GM18505 (cell line): ENCODE data around the gene CCDC33.

ENCODE experiments used
- ATAC-seq: cut with Tn5 transposase; IDR thresholded peaks from one replicate; pipeline ENCODE4 v1.9.1; 2021; ENCODE audit not compliant: unreplicated experiment
- POLR2A ChIP-seq: IDR thresholded peaks from 4 replicates; pipeline ENCODE4 v1.6.1; 2011; ENCODE audit warnings: borderline replicate concordance; ENCODE audit not compliant: insufficient read depth, insufficient read length; ENCODE audit errors: extremely low read depth

CCDC33 gene

DNA sequence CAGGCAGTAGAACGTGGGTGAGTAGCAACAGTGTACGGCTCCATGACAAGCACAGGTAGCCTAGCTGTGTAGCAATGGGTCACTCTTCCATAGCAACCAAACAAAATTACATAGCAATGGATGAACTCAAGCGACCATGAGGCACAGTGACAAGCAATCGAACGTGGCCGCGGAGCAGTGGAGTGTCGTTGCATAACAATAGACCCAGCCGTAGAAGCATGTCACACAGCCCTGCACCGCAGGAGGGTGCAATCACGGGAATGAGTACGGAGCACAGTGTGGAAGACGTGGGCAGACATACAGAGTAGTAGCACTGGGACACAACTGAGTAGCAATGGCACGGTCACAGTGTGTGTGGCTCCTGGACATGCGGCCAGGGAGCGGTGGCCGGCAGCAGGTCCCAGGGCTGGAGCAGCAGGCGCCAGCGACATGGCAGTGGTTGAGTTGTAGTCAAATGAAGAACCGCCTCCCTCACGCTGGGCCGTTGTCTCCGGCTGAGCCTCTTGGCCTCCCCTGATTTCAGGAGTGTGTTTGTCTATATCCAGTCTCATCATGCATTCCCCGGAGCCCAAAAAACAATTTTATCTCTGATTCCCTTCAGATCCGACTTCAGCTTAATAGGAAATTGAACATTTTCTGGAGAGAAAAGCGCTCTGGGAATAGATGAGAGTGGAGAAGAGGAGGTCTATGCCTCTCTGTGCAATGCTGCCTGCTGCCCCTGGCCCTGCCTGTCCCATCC lies 64.1 kb downstream of the CCDC33 start:
- no peak for TF ChIP-seq POLR2A
- ATAC-seq, result no peak

GRCh38 chr15:74301583-74302361 lies 65.6 kb downstream of the CCDC33 start:
- no peak for TF ChIP-seq POLR2A
- no peak for ATAC-seq

DNA sequence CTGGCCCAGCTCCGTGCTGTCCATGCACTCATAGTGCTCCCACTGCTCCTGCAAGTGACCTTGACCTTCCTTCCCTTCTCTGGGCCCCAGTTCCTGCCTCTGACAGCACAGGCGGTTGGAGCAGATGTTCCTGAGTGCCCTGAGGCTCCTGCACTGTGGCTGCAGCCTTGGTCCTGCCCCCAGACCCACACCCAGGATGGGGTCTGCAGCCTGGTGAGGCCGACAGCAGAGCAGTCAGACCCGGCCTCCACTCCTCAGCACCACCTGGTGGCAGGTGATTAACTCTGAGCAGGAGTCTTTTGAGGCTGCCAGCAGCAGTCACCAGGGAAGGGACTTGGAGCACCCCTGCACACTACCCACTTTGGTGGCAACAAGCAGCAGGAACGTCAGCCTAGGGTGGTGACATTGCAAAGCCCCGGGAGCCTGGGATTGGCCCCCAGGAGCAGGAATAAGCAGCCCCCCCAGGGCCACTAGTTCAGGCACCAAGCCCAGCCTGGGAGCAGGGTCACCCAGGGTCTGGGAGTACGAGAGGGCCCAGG lies 66.8 kb downstream of the CCDC33 start:
- no peak for TF ChIP-seq POLR2A
- ATAC-seq, result no peak

GRCh38 chr15:74303741-74304309 lies 67.7 kb downstream of the CCDC33 start:
- no peak for ATAC-seq
- no peak for TF ChIP-seq POLR2A

GRCh38 chr15:74304431-74304830 lies 68.3 kb downstream of the CCDC33 start:
- no peak for ATAC-seq
- no peak for TF ChIP-seq POLR2A

- no peak for ATAC-seq
- no peak for TF ChIP-seq POLR2A
These were observed 69.6 kb downstream of the CCDC33 start for GRCh38 chr15:74305687-74306086.

- TF ChIP-seq POLR2A, result no peak
- ATAC-seq, result no peak
These were observed 70.7 kb downstream of the CCDC33 start for GRCh38 chr15:74306781-74307217.

DNA sequence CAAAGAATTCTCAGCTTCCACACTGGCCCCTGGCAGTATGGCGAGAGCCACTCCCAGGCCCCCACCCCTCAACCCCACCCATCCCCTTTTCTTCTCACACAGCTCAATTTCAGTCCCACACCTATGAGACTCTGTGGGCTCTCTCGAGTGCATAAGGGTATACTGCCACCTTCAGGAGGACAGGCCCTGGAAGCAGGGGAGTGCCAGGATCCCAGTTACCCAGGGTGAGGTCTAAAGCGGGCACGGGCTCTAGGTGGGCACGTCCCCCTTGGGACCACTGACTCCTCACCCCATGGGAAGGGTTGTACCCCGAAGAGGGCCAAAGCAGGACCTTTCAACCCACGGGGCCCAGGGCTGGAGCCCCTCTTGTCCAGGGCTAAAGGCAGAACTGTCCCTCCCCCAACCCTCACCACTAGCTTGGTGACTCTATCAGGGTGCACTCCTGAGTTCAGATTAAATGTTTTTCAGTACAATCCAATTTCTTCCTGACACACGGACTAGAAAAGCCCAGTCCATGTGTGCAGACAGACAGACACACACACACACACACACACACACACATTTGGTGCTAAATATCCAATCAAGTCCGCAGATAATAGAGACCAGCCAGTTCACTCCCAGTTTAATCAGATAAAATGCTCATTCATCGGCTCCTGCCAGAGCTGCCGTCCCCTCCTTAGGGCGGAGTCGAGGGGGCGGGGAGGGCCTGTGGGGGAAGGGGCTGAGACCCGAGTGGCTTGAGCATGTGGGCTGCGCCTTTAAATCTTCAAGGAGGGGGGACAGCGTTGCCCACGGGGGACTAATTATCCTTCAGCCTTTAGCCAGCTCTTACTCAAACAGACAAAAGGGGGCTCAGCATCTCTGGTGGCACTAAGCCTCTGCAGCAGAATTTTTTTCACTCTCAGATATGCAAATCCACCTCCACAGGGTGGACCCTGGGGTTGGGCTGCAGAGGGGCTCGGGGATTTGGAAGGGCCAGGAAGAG lies 72.0 kb downstream of the CCDC33 start:
- ATAC-seq, result no peak
- no peak for TF ChIP-seq POLR2A

DNA sequence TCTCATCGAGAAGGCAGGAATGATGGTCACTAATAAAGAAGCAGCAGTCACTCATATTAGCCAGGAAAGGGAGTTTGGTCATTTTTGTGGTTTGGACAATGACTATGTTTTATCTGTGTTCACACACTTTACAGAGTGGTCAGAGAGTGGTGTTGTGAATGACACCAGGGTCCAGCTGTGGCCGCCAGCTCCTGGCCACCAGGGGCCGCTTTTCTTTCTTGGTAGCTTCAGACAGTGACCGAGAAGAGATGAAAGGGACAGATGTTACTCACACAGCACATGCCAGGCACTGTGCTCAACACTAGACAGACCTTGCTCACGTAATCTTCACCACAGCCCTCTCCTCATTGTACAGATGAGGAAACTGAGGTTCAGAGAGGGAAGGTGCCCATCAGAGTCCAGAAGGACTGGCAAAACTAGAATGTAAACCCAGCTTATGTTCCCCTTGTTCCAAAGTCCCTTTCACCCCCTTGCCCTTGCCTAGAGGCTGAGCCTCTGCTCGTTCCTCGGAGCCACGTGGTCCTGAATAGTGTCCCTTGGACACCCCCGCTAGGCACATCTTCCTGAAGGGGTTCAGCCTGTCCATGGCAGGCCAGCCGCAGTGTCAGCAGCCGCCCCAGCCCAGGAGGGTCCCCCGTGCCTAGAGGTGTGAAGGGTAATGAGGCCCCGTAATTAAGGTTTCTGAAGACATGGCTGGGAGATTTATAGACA lies 75.8 kb downstream of the CCDC33 start:
- no peak for TF ChIP-seq POLR2A
- no peak for ATAC-seq

GRCh38 chr15:74312445-74313007 lies 76.4 kb downstream of the CCDC33 start:
- no peak for TF ChIP-seq POLR2A
- no peak for ATAC-seq

DNA sequence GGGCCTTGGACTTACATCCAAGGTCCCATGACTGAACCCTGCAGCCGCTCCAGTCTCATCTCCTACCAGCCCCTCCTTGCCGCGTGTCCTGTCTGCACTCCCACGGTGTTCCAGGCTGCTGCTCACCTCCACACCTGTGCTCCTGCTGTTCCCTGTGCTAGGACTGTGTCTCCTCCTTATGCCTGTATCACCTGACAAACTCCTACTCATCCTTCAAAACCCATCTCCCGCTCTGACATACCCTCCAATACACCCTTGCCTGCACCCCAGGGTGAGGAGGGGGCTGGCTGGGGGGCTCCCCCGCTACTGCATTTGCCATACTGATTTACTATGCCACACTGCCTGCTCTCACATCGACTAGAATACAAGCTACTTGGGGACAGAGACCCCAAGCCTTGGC lies 77.8 kb downstream of the CCDC33 start:
- no peak for ATAC-seq
- TF ChIP-seq POLR2A, result no peak

DNA sequence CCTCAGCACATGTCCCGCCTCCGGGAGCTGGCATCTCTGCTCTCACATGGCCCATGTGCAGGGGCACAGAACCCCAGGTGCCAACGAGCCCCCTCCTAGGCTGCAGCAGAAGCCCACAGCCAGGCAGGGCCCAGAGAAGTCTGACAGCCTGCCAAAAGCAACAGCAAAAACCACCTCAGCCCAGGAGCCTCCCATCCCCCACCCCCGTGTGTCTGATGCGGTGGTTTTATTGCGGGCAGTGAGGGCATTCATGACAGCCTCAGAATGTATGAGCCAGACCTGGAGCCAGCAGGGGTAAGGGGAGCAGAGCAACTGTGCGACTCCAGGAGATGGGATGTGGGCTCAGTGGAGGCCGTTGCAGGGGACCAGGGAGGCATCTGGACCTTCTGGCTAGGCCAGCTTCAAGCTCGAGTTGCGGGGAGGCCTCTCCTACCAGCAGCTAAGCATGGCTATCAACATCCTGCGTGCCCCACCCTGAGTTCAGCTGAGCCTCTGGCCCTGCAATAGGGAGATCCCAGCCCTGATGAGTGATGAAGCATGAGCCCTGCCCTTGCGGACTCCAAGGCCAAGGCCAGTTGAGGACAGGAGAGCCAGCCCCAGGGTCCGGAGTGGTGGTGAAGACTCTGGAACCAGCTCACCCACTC lies 78.8 kb downstream of the CCDC33 start:
- no peak for TF ChIP-seq POLR2A
- ATAC-seq, result no peak

DNA sequence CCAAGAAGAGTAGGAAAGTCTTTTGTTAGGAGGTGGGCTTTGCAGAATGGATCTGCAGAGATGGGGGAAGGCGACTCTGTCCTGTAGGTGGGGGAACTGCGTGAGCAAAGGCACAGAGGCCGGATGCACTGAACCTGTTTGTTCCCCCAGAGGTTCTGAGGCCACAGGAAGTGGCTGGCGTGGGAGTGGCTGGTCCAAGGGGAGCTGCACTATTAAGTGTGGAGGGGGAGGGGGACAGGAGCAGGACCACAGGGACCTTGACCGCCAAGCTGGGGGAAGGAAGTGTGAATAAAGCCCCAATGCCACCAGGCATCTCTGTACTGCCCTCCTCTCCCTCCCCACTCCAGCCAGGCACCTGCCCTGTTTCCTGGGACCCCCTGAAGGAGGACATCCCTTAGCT lies 79.5 kb downstream of the CCDC33 start:
- no peak for ATAC-seq

More for the DNA sequence above, 79.5 kb downstream of the CCDC33 start:
- no peak for TF ChIP-seq POLR2A
